HG02763 (cell line): ENCODE measurements around the gene BACE1.

Experiments used
- ATAC-seq: cut with Tn5 transposase; IDR thresholded peaks from one replicate; pipeline ENCODE4 v1.9.1; 2021; ENCODE audit warnings: mild to moderate bottlenecking, moderate library complexity; ENCODE audit not compliant: unreplicated experiment

Gene BACE1

DNA sequence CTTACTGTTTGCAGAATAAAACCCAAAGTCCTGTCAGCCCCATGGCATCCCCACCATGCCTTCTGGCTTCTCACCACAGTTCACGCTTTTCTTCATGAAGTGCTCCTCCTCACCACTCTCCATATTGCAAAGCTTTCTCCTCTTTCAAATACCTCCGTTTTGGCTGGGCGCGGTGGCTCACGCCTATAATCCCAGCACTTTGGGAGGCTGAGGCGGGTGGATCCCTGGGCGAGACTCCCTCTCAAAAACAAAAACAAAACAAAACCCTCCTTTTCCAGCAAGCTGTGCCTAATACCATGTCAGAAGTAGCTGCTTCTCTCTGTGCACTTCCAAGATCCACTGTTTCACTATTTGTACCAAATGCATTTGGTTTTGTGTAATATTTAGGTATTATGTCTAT lies 6.7 kb downstream of the BACE1 start:
- no peak for ATAC-seq

DNA sequence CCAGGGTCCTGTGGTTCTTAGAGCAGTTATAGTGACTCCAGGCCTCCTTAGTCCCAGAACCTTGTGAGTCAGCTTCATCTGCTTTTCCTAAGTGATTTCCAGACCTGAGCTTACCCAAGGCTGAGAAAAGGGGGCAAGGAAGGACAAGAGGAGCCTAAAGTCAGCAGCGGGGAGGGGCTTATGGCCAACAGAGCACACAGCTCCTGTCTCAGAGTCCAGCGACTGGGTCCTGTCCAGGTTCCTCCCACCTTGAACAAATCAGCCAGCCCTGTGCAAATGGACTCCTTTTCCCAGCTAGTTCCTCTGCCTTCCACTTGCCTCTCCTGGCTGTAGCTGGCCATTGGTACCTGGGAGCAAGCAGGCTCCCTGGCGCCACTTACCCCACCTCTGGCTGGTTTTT lies 10.9 kb downstream of the BACE1 start:
- ATAC-seq: no peak

DNA sequence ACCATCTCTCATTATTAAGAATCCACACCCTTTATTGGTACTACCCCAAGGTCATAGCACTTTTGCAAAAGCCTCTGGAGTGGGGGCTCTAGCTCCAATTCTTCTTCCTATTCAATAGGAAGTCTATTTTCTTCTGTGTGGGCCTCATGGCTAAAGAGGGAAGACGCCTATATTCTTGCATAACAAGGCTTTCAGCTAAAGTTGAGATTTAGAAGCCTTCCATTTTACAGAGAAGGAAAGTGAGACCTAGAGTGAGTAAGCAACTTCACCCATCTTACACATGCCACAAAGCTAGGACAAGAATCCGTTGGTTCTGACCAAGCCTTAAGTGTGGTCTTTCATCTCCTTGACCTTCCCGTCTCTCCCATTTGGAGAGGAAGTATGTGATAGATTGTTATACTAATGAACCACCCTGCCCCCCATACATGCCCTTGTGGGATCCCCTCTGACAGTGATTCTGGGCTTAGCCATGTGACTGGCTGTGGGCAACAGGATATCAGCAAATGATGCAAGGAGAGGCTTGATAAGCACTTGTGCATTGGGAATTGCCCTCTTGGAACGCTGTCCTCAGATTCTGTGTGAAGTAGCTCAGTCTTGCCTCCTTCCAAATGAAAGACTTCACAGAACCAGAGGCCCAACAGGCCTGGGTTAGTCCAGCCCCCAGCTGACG lies 12.3 kb downstream of the BACE1 start:
- ATAC-seq: no peak

DNA sequence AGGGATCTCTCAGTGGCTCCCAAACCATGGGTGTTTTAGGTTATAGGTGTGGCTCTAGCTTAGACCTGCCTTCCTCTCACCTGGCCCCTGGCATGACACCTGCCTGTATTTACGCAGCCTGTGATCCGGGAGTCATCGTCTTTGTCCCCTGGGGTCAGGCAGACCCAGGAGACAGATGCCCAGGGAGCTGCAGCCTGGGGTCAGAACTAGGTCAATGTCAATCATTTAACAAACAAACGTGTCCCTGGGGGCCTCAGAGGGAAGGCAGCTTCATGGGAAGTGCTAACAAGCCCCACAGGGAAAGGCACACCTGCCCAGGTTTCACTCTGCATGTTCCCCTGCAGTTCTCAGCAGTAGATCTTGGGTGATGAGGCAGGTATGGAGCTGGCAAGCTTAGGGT lies 13.0 kb downstream of the BACE1 start:
- no peak for ATAC-seq

DNA sequence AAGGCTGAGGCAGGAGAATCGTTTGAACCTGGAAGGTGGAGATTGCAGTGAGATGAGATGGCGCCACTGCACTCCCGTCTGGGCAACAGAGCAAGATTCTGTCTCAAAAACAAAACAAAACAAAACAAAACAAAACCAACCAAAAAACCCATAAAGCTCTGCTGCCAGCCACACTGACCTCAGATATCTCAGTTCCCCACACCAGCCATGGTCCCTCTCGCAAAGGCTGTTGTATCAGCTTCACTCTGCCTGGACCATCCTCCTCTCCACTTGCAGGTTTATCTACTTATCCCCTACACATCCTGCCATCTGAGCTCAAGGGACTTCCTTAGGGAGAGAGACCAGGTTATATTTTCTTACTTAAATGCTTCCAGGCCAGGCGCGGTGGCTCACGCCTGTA lies 13.8 kb downstream of the BACE1 start:
- no peak for ATAC-seq

- no peak for ATAC-seq
Observed at GRCh38 chr11:117300773-117301172, 15.3 kb downstream of the BACE1 start.

GRCh38 chr11:117300283-117300663 lies 15.8 kb downstream of the BACE1 start:
- ATAC-seq: no peak

GRCh38 chr11:117299351-117300282 lies 16.4 kb downstream of the BACE1 start:
- no peak for ATAC-seq

DNA sequence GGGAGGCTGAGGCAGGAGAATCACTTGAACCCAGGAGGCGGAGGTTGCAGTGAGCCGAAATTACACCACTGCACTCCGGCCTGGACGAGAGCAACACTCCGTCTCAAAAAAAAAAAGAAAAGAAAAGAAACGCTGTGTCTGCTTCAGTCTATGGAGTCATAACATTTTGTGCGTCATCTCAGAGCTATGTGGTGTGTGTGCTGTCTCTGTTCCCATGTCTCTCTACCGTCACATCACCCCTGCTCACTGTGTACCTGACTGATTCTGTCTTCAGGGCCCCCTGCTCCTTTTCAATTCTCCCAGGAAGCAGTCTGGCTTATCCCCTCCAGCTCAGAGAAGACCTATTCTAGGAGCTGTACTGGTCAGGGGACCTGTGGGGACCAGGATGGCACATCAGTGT lies 17.9 kb downstream of the BACE1 start:
- ATAC-seq: no peak

DNA sequence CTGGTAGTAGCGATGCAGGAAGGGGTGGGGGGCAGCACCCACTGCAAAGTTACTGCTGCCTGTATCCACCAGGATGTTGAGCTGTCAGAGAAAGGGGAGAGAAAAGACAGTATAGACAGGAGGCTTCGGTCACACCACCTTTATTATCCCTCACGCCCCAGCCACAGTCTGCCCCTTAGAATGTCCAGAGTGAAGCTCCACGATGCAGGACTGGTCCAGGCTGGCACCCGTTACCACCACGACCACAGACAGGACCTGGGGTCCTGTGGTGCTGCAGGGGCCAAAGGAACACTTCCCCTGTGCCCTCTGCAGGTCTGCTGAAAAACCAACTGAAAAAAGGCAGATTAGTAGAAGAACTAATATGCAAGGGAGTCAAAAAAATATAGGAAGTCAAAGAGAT lies 19.2 kb downstream of the BACE1 start:
- no peak for ATAC-seq

GRCh38 chr11:117295438-117296137 lies 20.5 kb downstream of the BACE1 start:
- ATAC-seq: no peak

- ATAC-seq: no peak
Observed at GRCh38 chr11:117292616-117293015, 23.4 kb downstream of the BACE1 start.

GRCh38 chr11:117290809-117291396 lies 25.2 kb downstream of the BACE1 start, which contains the start of gene BACE1-AS:
Gene BACE1-AS (plus strand): TSS chr11:117291346.
- no peak for ATAC-seq

GRCh38 chr11:117289795-117290194 lies 26.3 kb downstream of the BACE1 start:
- ATAC-seq: no peak

DNA sequence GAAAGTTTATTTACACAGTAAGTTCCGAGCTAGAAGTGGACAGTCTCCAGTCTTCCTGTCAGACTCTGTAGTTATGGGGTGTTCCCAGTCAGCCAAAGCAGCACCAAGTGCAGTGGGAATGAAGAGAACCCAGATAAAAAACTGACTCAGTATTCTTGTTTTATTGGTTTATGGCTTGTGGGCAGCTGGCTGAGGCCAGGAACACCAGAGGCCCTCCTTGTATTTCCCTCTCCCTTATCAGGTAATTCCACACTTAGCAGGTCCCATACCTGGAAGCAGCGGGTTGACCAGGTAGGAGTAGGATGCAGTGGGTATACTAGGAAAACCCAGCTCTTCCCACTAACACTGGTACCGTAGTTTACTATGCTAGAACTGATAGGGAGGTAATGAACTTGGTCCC lies 28.4 kb downstream of the BACE1 start:
- no peak for ATAC-seq

DNA sequence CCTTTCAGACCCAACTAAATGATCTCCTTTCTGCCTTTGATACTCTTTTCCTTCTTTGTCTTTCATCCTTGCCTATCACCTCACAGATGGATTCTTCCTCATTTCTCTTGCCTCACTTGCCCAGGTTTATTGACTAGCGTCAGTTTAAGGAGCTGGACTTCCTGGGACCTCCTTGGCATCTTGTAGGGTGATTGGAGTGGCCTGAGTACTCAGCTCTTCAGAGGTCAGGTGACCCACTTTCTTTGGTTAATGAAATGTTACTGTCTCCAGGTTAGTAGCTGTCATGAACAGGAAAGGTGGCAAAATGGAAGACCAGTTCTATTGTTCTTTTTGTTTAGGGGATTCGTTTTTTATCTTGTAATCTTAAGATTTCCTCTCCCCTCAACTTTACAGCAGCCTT lies 29.5 kb downstream of the BACE1 start:
- no peak for ATAC-seq

DNA sequence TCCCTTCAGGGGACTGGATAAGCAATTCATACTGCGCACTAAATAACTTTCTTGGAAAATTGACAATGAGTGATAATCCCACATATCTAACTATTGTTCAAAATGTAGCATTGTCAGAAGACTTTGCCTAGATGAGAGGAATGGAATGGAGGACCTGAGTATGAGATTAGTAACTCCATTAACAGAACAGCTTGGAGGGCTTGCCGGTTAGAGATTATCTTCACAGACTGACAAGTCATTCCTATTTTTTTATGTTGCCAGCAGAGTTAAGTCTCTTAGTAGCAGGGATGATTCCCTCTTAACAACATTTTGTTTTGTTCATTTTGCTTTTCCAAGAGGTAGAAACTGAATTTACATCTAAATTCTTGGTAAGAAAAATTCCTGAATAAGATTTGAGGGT lies 32.0 kb downstream of the BACE1 start:
- no peak for ATAC-seq

GRCh38 chr11:117282956-117283355 lies 33.1 kb downstream of the BACE1 start:
- ATAC-seq: no peak

GRCh38 chr11:117281869-117282268 lies 34.2 kb downstream of the BACE1 start:
- no peak for ATAC-seq

GRCh38 chr11:117281159-117281558 lies 34.9 kb downstream of the BACE1 start:
- ATAC-seq: no peak

DNA sequence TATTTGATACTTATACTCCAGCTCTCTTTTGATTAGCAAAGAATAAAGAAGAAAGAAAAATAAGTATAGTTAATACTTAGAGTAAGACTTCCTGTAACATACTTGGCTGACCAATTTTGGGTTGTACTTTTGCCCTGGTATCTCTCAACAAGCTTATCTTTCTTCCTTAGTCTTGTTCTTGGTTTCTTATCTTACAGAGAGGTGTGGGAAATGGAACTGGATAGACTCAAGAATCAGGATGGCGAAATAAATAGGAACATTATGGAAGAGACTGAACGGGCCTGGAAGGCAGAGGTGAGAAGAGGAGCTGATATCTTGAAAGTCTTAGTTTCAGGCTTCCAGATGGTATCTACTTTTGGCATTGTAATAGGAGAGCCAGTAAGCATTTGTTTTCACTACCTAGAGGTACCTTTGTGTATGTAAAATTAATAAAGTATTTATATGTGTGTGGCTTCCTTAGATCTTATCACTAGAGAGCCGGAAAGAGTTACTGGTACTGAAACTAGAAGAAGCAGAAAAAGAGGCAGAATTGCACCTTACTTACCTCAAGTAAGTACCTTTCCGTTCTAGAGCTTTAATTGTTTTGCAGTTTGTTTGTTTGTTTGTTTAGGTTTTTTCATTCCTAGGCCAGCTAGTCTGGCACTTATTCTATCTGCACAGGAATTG lies 36.2 kb downstream of the BACE1 start:
- no peak for ATAC-seq
